Measurements from ENCODE around the gene CREB1. TPM values are rescaled to one million over a fixed set of nuclear protein-coding genes. Genes with fewer than 3 reads are reported as not detected.
A peak's percentile ranks its signal among the peaks of the same experiment; 100 is the strongest.

CREB1 gene
- total RNA-seq, 1 donor from 2014 or later = 76.8 TPM

- Mint-ChIP-seq H3K36me3 (ENCODE audit: low read depth, unreplicated experiment) (peaks cover 15% of the 10 kb centered on the region), H3K27ac (ENCODE audit: unreplicated experiment) (no peak overlapping the region), H3K9me3 (ENCODE audit: unreplicated experiment) (no peaks in the 10 kb centered on the region), H3K4me1 (ENCODE audit: unreplicated experiment) (peaks cover 11% of the 10 kb centered on the region), H3K27me3 (ENCODE audit: unreplicated experiment) (no peaks in the 10 kb centered on the region), H3K4me3 (ENCODE audit: unreplicated experiment) (no peak overlapping the region)
- no peak for TF ChIP-seq CTCF (IDR thresholded peaks at IDR 0.05; ENCODE audit: unreplicated experiment)
- DNase-seq (ENCODE audit: low spot score) = no peak
Measured at GRCh38 chr2:207616185-207616584, 86.4 kb downstream of the CREB1 start.

- Mint-ChIP-seq H3K4me1 (ENCODE audit: unreplicated experiment) (peaks cover 11% of the 10 kb centered on the region), H3K27me3 (ENCODE audit: unreplicated experiment) (peaks cover 3% of the 10 kb centered on the region), H3K36me3 (ENCODE audit: low read depth, unreplicated experiment) (peaks cover 23% of the 10 kb centered on the region), H3K27ac (ENCODE audit: unreplicated experiment) (peak overlapping the region; percentile 1), H3K9me3 (ENCODE audit: unreplicated experiment) (no peaks in the 10 kb centered on the region), H3K4me3 (ENCODE audit: unreplicated experiment) (no peak overlapping the region)
- no peak for DNase-seq (ENCODE audit: low spot score)
- no peak for TF ChIP-seq CTCF (IDR thresholded peaks at IDR 0.05; ENCODE audit: unreplicated experiment)
Measured at GRCh38 chr2:207617011-207617671, 87.4 kb downstream of the CREB1 start.

GRCh38 chr2:207619764-207620203 lies 90.0 kb downstream of the CREB1 start:
- no peak for TF ChIP-seq CTCF (IDR thresholded peaks at IDR 0.05; ENCODE audit: unreplicated experiment)
- no peak overlapping the region for H3K27ac Mint-ChIP-seq (ENCODE audit: unreplicated experiment)
- H3K4me1 Mint-ChIP-seq (ENCODE audit: unreplicated experiment) = peaks cover 23% of the 10 kb centered on the region
- H3K27me3 Mint-ChIP-seq (ENCODE audit: unreplicated experiment) = peaks cover 5% of the 10 kb centered on the region
- no peak overlapping the region for H3K4me3 Mint-ChIP-seq (ENCODE audit: unreplicated experiment)
- H3K9me3 Mint-ChIP-seq (ENCODE audit: unreplicated experiment) = no peaks in the 10 kb centered on the region
- H3K36me3 Mint-ChIP-seq (ENCODE audit: low read depth, unreplicated experiment) = peaks cover 23% of the 10 kb centered on the region
- DNase-seq (ENCODE audit: low spot score) = no peak

- no peak for DNase-seq (ENCODE audit: low spot score)
- H3K27ac Mint-ChIP-seq (ENCODE audit: unreplicated experiment) = no peak overlapping the region
- no peak overlapping the region for H3K4me3 Mint-ChIP-seq (ENCODE audit: unreplicated experiment)
- no peak for TF ChIP-seq CTCF (IDR thresholded peaks at IDR 0.05; ENCODE audit: unreplicated experiment)
- no peaks in the 10 kb centered on the region for H3K9me3 Mint-ChIP-seq (ENCODE audit: unreplicated experiment)
- H3K4me1 Mint-ChIP-seq (ENCODE audit: unreplicated experiment) = peaks cover 23% of the 10 kb centered on the region
- peaks cover 23% of the 10 kb centered on the region for H3K36me3 Mint-ChIP-seq (ENCODE audit: low read depth, unreplicated experiment)
- peaks cover 5% of the 10 kb centered on the region for H3K27me3 Mint-ChIP-seq (ENCODE audit: unreplicated experiment)
Measured at GRCh38 chr2:207621501-207622039, 91.8 kb downstream of the CREB1 start.

All from endothelial cell (in vitro differentiated cells).